SU-DHL-6 (cell line): ENCODE results near the gene UMODL1.
"Not testable (repeated sequence)": the region's sequence is repeated elsewhere in the genome, so short reads cannot be mapped to it uniquely, and the experiment has no call there.

Experiments
- H2AFZ ChIP-seq: fragments of 200-600 bp; sonication (generic); 2 replicates; pipeline ENCODE4 v1.6.1; 2014; ENCODE audit warnings: low read depth, mild to moderate bottlenecking, moderate library complexity, mixed read lengths, antibody characterized with exemption, low read length; ENCODE audit not compliant: severe bottlenecking
- H3F3A ChIP-seq: fragments of 200-600 bp; shearing (Covaris generic); 2 replicates; pipeline ENCODE4 v1.6.0; 2016; ENCODE audit warnings: antibody characterized with exemption, mild to moderate bottlenecking; ENCODE audit not compliant: insufficient read depth
- H3K27ac ChIP-seq: fragments of 200-600 bp; sonication (generic); 2 replicates; pipeline ENCODE4 v1.5.1; 2016; ENCODE audit warnings: low read depth, mild to moderate bottlenecking, low read length, moderate library complexity, mixed read lengths
- H3K27me3 ChIP-seq: fragments of 200-600 bp; sonication (generic), shearing (Covaris generic); 2 replicates; pipeline ENCODE4 v1.6.0; 2014; ENCODE audit warnings: mild to moderate bottlenecking, low read length
- H3K36me3 ChIP-seq: fragments of 200-600 bp; sonication (generic); 2 replicates; pipeline ENCODE4 v1.6.1; 2014; ENCODE audit warnings: mild to moderate bottlenecking, low read length, mixed read lengths
- H3K4me2 ChIP-seq: fragments of 300-600, 200-600 bp; shearing (Covaris generic), sonication (generic); 2 replicates; pipeline ENCODE4 v1.6.0; 2014; ENCODE audit warnings: low read length, low read depth, mild to moderate bottlenecking; ENCODE audit not compliant: poor library complexity, severe bottlenecking
- H3K4me3 ChIP-seq: fragments of 200-600 bp; sonication (generic); 2 replicates; pipeline ENCODE4 v1.5.1; 2014; ENCODE audit warnings: antibody characterized with exemption, low read length, mild to moderate bottlenecking, mixed read lengths; ENCODE audit not compliant: insufficient read depth, poor library complexity, severe bottlenecking
- H3K79me2 ChIP-seq: fragments of 200-600 bp; sonication (generic); 2 replicates; pipeline ENCODE4 v1.6.1; 2014; ENCODE audit warnings: mild to moderate bottlenecking, low read length, moderate library complexity; ENCODE audit not compliant: insufficient read depth
- H3K9ac ChIP-seq: fragments of 200-600 bp; sonication (generic); 2 replicates; pipeline ENCODE4 v1.7.0; 2014; ENCODE audit warnings: mild to moderate bottlenecking, low read length
- H3K9me2 ChIP-seq: fragments of 200-600 bp; sonication (generic); replicated peaks from 2 replicates; pipeline ENCODE4 v1.6.1; 2014; ENCODE audit warnings: low read length; ENCODE audit not compliant: insufficient read depth
- H3K9me3 ChIP-seq: fragments of 200-600 bp; sonication (generic); 2 replicates; pipeline ENCODE4 v1.6.1; 2014; ENCODE audit warnings: low read length, mixed read lengths; ENCODE audit not compliant: insufficient read depth
- H4K20me1 ChIP-seq: fragments of 200-600 bp; sonication (generic); 2 replicates; pipeline ENCODE4 v1.6.1; 2014; ENCODE audit warnings: low read depth, mild to moderate bottlenecking, antibody characterized with exemption, low read length, moderate library complexity, mixed read lengths
- EZH2phosphoT487 ChIP-seq: fragments of 200-600 bp; sonication (generic), shearing (Covaris generic); conservative IDR thresholded peaks from 2 replicates; pipeline ENCODE4 v1.6.1; 2018; ENCODE audit warnings: mild to moderate bottlenecking, antibody characterized with exemption, low read length, moderate library complexity, mixed read lengths
- TF ChIP-seq, protein P1 (sequence below): fragments of 200-600 bp; sonication (generic); IDR thresholded peaks from one replicate; pipeline ENCODE4 v1.5.1; 2017; ENCODE audit warnings: antibody characterized with exemption, mild to moderate bottlenecking, low read length, moderate library complexity; ENCODE audit not compliant: insufficient read depth, poor library complexity, severe bottlenecking

Gene UMODL1

DNA sequence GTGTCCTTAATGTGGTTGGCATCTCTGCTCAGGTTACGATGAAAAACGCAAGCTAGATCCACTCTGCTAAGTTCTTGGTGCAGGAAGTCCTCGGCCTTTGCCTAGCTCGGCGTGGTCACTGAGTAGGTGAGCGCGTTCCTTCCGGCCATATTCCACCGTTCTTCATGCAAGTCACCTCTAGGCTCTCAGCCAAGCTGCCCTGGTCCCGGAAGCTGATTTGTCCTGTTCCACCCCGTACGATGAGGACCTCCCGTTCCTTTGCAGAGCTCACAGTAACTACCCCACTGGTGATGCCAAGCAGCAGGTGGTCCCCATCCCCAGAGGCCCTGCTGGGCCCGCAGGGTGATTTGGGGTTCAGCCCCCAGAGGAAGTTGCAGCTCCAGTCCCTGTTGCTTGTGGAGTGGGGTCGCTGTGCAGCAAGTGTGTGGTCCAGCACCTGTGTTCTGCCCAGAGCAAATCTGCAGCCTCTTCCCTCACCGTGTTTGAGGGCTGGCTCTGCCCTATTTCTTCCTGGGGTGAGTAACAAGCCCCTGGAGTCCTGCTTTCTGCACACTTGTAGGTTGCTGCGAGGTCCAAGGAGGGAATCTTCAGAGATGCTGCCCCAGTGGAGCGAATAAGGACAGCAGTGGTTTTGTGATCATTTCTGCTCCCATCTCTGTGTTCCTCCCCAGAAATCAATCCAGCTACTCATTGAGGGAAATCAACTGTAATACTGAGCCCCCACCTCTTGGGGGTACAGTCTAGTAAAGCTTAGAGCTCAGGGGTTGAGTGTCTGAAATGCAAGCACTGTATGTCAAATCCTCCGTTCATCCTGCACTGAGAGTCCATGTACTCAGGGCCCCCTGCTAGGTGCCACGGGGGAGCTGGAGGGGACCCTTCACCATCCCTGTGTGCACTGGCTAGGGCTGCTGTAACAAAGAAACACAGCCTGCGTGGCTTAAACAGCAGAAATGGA lies 2.3 kb downstream of the UMODL1 start:
- no peak overlapping the region for H3K27ac ChIP-seq
- H3K9me3 ChIP-seq: no peaks in the 10 kb centered on the region
- H3K36me3 ChIP-seq: no peaks in the 10 kb centered on the region
- TF ChIP-seq, protein P1, sequence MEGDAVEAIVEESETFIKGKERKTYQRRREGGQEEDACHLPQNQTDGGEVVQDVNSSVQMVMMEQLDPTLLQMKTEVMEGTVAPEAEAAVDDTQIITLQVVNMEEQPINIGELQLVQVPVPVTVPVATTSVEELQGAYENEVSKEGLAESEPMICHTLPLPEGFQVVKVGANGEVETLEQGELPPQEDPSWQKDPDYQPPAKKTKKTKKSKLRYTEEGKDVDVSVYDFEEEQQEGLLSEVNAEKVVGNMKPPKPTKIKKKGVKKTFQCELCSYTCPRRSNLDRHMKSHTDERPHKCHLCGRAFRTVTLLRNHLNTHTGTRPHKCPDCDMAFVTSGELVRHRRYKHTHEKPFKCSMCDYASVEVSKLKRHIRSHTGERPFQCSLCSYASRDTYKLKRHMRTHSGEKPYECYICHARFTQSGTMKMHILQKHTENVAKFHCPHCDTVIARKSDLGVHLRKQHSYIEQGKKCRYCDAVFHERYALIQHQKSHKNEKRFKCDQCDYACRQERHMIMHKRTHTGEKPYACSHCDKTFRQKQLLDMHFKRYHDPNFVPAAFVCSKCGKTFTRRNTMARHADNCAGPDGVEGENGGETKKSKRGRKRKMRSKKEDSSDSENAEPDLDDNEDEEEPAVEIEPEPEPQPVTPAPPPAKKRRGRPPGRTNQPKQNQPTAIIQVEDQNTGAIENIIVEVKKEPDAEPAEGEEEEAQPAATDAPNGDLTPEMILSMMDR: no peak
- no peak for TF ChIP-seq EZH2phosphoT487
- H3K9me2 ChIP-seq: no peaks in the 10 kb centered on the region
- H3K79me2 ChIP-seq: no peaks in the 10 kb centered on the region
- H3K4me3 ChIP-seq: no peak overlapping the region
- H4K20me1 ChIP-seq: no peaks in the 10 kb centered on the region
- no peaks in the 10 kb centered on the region for H3K27me3 ChIP-seq
- H3K4me2 ChIP-seq: no peak overlapping the region
- no peaks in the 10 kb centered on the region; the same call in 1 of the 2 replicates for H3F3A ChIP-seq
- H2AFZ ChIP-seq: no peak overlapping the region
- no peak overlapping the region for H3K9ac ChIP-seq

DNA sequence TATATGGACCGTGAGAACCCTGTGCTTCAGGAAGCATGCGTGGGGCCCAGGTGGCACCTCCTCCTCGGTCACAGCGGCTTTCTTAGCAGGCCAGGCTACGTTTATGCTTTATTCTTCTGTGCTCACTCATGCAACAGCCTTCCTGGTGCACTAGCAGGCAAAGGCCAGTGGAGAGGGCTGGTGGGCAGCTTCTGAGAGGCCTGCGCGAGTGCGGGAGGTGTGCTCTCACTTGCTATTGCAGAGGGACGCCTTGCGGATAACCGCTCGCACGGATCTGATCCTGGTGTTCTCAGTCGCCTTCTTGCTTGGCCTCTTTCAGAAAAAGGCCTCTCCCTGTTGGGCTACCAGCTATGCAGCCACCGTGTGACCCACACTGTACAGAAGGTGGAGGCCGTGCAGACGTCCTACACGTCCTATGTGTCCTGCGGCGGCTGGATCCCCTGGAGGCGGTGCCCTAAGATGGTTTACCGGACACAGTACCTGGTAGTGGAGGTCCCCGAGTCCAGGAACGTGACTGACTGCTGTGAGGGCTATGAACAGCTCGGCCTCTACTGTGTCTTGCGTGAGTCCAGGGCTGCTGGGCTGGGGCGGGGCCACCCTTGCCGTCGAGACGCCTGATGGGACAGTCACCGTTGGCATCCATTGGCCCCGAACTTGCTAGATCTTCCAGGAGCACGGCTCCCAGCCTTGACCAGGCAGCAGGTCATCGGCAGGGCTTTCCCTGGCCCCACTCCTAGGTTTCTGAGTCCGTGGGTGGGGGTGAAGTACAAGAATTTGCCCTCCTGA lies 4.8 kb downstream of the UMODL1 start:
- Histone ChIP-seq H3K36me3 (no peaks in the 10 kb centered on the region), H3K9ac (no peak overlapping the region), H3F3A (no peaks in the 10 kb centered on the region), H2AFZ (no peak overlapping the region), H3K27ac (no peak overlapping the region), H3K27me3 (no peaks in the 10 kb centered on the region), H3K4me3 (no peak overlapping the region), H3K4me2 (no peak overlapping the region), H3K9me2 (no peaks in the 10 kb centered on the region), H4K20me1 (no peaks in the 10 kb centered on the region), H3K79me2 (no peaks in the 10 kb centered on the region), H3K9me3 (no peaks in the 10 kb centered on the region)
- TF ChIP-seq, protein P1: no peak
- TF ChIP-seq EZH2phosphoT487: no peak

GRCh38 chr21:42077685-42078238 lies 6.6 kb downstream of the UMODL1 start:
- not testable (repeated sequence) for H4K20me1 ChIP-seq, H3K27me3 ChIP-seq, H3K4me2 ChIP-seq, H3K36me3 ChIP-seq, H3F3A ChIP-seq, H3K9me3 ChIP-seq, H3K9ac ChIP-seq, H2AFZ ChIP-seq, H3K9me2 ChIP-seq, H3K4me3 ChIP-seq, H3K27ac ChIP-seq, H3K79me2 ChIP-seq

DNA sequence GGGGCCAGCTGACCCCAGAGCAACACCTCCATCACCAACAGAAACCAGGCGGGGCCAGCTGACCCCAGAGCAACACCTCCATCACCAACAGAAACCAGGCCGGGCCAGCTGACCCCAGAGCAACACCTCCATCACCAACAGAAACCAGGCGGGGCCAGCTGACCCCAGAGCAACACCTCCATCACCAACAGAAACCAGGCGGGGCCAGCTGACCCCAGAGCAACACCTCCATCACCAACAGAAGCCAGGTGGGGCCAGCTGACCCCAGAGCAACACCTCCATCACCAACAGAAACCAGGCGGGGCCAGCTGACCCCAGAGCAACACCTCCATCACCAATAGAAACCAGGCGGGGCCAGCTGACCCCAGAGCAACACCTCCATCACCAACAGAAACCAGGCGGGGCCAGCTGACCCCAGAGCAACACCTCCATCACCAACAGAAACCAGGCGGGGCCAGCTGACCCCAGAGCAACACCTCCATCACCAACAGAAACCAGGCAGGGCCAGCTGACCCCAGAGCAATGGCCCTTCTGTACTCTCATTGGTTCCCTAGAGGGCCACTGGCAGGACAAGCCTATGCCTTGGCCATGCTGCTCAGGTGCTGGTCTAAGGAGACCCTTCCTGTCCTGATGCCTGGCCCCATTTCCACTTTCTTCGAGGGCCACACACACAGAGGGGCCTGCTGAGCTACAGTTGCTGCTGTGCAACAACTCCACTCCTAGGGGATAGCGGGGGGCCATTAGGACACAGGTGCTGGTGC lies 7.3 kb downstream of the UMODL1 start:
- not testable (repeated sequence) for H3K9me3 ChIP-seq, H3K4me2 ChIP-seq, H4K20me1 ChIP-seq, H3K27me3 ChIP-seq, H3K9ac ChIP-seq, H2AFZ ChIP-seq, H3K4me3 ChIP-seq, H3K9me2 ChIP-seq, H3K79me2 ChIP-seq, H3K36me3 ChIP-seq, H3K27ac ChIP-seq, H3F3A ChIP-seq
